GM21423 (cell line): Measurements from ENCODE around the gene NPBWR2.

Experiments used
- ATAC-seq: cut with Tn5 transposase; IDR thresholded peaks from one replicate; pipeline ENCODE4 v1.9.1; 2021; ENCODE audit warnings: mild to moderate bottlenecking, moderate library complexity; ENCODE audit not compliant: unreplicated experiment

Gene NPBWR2

DNA sequence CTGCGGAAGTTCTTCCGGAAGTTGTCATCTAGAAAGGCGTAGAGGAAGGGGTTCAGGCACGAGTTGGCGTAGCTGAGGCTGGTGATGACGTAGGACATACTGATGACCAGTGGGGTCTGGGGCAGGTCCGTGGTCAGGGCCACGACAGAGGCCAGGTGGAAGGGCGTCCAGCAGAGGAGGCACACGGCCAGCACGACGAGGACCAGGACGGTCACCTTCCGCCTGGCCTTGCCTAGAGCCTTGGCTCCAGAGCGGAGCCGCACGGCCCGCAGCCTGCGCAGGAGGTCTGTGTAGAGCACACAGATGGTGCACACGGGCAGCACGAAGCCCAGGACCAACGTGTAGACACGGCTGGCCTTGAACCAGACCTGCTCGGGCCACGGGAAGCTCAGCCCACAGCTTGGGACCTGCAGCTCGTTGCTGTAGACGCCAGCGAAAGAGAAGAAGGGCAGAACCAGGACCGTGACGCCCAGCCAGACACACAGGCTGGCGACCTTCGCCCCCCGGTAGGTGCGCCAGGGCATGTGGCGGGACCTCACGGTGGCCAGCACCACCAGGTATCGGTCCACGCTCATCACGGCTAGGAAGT, 1.4 kb downstream of the NPBWR2 start:
- ATAC-seq = no peak

DNA sequence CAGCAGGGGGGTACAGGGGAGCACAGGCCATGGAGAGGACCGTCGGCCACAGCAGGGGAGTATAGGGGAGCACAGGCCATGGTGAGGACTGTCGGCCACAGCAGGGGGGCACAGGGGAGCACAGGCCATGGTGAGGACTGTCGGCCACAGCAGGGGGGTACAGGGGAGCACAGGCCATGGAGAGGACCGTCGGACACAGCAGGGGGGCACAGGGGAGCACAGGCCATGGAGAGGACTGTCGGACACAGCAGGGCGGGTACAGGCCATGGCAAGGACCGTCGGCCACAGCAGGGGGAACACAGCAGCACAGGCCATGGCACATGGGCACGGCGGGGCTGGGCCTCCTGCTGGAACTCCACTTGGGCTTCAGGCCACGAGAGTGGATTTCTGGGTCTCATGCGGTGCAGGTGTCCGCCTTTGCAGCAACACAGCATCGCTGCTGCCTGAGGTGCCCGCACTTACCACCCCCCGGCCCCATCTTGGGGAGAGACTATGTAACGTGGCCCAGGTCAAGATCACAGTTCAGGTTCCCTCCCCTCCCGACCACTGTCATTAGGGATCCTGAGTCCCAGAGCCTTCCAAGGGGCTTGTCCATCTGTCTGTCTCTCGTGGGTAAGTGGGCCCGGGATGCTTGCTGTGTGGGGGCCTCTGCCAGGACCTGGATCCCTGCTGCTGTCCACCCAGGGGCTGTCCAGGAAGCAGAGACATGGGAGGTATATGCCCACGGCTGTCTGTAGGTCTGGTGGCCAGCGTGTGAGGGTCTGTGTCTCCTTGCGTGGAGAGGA, 2.5 kb downstream of the NPBWR2 start:
- no peak for ATAC-seq

DNA sequence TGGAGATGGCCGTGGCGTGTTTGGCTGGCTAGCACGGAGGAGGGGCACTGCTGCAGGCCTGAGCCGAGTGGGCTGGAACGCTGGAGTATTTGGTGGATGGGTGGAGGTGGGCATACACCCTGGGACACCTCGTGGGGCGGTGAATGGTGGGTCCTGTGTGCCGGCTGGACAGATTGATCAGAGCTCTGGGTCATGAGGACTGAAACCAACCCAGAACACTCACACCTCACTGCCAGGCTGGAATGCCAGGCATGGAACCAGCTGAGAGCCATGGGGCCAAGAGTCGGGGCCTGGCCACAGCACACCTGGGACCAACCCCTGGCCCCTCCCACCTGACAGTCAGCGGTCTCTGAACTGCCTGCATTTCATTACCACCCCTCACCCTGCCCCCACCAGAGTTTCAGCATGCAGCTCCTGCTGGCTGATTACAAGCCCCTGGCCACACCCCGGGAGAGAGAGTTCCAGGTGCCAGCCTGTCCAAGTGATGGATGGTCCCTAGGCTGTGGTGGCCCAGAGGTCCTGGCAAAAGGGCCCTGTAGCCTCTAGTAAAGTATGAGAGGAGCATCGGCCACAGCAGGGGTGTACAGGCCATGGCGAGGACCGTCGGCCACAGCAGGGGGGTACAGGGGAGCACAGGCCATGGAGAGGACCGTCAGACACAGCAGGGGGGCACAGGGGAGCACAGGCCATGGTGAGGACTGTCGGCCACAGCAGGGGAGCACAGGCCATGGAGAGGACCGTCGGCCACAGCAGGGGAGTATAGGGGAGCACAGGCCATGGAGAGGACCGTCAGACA, 3.3 kb downstream of the NPBWR2 start:
- ATAC-seq = no peak

DNA sequence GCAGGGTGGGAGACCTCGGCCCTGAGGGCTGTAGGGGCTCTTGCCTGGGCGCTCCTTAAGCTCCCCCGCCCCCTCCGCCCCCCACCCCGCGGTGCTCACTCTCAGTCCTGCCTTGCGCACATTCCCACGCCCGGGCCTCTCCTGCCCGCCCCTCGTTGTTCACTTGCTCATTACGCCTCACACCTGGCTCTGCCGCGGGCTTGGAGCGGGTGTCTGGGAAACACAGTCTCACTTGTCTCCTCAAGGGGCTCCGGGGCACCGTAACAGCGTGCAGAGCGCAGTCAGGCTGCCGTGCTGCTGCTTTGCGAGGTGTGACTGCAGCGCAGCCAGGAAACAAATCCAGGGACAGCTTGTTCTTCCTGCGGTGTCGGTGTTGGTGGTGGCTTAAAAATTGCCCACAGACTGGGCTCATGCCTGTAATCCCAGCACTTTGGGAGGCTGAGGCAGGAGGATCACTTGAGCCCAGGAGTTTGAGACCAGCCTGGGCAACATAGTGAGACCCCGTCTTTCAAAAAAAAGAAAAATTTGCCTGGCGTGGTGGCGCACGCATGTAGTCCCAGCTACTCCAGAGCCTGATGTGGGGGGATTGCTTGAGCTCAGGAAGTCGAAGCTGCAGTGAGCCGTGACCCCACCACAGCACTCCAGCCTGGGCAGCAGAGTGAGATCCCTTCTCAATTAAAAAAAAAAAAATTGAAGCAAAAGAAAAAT, 4.6 kb downstream of the NPBWR2 start:
- ATAC-seq = no peak

DNA sequence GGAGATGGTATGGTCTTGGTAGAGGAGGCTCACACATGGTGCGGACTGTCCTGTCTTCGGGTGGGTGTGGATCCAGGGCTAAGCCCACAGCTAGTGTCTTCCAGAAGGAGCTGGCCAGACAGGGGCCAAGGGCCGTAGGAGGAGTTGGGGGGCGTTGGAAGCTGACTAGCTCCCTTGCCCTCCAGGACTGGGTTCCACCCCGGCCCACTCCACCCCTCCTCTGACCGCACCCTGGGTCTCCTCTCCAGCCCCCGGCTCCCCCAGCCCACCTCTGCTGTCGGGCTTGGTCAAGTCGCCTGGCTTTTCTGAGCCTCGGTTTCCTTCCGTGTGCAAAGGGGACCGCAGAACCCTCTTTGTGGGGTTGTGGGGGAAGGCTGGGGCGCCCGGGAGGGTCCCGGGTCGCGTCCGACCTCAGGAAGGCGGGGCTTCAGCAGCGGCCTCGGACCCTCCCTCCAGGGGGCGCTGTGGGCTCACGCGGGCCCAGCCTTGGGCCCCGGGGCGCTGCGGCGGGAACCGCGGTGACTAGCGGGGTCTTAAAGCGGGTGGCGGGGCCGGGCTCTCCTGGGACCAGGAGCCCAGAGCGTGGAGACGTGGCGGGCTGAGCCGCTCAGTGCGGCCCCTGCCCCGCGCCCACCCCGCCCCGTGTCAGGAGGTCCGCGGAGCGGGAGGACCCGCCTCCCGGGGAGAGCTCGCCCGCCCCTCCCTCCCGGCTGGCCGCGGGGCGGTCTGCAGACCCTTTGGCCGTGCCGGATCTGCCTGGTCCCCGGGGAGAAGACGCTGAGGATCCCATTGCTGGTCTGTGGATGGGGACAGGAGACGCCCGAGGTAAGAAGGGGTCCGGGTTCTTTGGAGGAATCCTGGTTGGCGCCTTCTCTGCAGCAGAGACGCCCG, 5.4 kb downstream of the NPBWR2 start:
- no peak for ATAC-seq

DNA sequence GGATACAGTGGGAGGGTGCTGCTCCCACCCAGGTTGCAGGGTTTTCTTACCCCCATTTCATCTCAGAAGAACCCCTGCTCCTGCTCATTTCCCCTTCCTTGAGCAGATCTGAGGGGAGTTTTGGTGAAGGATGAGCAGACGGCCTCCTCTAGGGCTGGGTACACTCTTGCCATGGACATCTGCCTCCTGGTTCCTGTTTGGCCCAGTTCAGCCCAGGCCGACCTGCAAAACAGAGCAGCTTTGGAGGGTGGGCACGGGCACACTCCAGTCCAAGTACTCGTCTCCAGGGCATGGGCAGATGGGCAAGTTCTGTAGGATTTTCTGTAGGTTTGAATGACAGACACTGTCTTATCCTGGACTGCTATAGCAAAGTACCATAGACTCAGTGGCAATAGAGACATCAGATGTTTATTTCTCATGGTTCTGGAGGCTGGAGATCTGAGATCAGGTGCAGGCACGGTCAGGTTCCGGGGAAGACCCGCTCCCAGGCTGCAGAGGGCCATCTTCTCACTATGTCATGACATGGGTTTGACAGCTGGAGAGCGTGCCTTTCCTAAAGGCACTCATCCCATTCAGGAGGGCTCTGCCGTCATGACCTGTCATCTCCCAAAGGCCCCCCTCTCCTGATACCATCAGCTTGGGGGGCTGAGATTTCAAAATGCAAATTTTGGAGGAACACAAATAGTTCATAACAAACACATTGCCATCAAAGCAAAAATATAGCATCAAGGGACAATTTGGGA, 6.2 kb downstream of the NPBWR2 start:
- no peak for ATAC-seq

DNA sequence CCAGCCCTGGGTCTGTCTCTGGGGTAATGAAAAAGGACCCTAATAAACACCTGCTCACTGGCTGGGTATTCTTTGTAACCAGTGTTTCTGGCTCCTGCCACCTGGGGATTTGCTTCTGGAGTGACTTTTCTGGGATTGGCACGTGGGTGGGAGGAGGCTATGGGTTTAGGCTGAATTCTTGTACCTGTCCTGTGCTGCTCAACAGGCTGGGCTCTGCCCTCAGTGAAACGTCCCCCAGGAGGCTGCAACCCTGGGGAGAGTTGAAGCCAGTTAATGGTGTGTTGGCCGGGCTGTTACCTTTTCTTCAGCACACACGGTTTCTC, 6.8 kb downstream of the NPBWR2 start:
- ATAC-seq = no peak

DNA sequence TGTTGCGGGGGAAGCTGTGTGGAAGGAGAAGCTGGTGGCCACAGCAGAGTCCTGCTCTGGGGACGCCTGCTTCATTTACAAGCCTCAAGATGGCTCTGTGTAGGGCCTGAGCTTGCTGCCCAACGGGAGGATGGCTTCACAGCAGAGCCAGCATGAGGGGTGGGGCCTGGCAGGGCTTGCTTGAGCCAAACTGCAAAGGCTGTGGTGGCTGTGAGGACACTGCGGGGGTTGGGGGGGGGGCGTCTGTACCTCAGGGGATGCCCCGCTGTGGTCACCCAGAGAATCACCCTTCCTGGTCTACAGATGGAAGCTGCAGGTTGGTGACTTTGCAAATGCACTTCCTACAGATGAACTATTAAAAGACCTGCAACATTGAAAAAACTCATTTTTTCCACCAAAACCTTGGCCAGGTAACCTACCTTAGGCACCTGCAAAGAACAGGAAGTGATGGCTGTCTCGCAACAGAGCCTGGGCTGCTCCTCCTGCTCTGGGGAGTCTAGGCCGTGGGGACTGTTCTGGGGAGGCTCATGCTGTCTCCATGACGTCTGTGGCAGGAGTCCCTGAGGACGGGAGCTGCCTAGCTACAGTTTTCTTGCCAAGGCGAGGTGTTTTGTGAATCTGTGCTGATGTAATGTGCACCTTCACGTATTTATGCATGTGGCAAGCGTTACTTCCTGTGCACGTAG, 7.3 kb downstream of the NPBWR2 start:
- no peak for ATAC-seq

DNA sequence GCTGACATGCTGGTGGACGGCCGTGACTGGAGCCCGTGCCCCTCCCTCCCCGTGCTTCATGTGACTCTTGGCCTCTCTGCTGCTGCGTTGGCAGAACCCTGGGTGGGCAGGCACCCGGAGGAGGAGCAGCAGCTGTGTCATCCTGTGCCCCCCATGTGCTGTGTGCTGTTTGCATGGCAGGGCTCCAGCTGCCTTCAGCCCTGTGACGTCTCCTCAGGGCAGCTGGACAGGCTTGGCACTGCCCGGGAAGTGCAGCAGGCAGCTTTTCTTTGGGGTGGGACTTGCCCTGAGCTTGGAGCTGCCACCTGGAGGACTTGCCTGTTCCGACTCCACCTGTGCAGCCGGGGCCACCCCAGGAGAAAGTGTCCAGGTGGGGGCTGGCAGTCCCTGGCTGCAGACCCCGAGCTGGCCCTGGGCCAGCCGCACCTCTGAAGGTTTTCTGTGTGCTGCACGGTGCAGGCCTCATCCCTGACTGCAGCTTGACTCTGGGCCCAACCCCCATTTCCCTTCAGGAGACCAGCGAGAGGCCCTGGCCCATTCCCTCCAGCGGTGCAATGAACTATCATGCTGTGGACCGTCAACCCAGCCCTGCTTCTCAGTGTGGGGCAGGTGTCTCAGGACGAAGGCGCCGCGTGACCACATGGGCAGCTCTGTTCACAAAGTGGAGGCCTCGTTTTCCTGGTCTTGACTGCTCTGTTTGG, 8.1 kb downstream of the NPBWR2 start:
- no peak for ATAC-seq

DNA sequence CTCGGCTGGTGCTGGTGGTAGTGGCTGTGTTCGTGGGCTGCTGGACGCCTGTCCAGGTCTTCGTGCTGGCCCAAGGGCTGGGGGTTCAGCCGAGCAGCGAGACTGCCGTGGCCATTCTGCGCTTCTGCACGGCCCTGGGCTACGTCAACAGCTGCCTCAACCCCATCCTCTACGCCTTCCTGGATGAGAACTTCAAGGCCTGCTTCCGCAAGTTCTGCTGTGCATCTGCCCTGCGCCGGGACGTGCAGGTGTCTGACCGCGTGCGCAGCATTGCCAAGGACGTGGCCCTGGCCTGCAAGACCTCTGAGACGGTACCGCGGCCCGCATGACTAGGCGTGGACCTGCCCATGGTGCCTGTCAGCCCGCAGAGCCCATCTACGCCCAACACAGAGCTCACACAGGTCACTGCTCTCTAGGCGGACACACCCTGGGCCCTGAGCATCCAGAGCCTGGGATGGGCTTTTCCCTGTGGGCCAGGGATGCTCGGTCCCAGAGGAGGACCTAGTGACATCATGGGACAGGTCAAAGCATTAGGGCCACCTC, 8.8 kb downstream of the NPBWR2 start:
- no peak for ATAC-seq

DNA sequence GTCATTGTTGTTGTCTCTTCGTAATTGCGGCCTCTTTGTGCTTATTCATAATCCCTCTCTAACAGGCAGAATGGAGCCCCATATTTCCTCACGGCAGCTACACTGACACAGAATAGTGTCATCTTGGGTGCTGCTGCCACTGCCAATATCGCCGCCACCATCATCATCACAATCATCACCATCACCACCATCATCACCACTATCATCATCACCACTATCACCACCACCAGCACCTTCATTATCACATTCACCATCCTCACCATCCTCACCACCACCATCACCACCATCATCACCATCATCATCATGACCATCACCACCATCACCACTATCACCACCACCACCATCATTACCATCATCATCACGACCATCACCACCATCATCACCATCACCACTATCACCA, 10.8 kb downstream of the NPBWR2 start:
- ATAC-seq = no peak

DNA sequence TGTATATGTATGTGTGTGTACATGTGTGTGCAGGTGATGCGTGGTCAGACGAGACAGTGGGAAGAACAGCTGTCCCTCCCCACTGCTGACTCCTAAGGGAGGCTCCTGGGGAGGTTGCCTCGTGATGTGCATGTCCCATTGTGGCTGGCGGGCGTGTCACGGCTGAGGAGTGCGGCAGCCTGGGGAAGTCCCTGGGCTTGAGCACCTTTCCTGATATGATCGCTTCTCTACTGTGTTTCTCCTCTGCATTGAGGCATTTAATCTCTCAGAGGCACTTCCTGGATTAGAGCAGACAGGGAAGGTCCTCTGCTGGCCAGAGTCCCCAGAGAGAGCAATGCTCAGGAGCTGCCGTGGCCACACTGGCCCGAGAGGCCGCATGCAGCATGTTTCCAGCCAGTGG, 11.4 kb downstream of the NPBWR2 start:
- ATAC-seq = no peak

DNA sequence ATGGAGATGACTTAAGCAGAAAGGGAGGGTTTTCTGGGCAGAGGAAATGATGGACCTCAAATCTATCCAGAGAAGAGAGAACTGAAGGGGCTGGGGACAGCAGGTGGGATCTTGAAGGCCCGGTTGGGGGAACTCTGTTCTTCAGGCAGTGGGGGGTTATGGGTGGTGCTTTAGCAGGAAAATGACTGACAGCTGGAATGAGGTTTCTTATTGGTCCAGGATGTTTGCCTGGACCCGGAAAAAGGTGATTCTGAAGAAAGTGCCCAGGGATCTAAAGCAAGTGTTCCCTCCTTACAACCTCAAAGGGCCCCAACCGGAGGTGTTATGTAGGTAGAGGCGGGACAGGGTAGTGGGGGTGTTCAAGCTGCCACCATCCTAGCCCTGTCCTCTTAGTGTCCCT, 11.9 kb downstream of the NPBWR2 start:
- no peak for ATAC-seq

DNA sequence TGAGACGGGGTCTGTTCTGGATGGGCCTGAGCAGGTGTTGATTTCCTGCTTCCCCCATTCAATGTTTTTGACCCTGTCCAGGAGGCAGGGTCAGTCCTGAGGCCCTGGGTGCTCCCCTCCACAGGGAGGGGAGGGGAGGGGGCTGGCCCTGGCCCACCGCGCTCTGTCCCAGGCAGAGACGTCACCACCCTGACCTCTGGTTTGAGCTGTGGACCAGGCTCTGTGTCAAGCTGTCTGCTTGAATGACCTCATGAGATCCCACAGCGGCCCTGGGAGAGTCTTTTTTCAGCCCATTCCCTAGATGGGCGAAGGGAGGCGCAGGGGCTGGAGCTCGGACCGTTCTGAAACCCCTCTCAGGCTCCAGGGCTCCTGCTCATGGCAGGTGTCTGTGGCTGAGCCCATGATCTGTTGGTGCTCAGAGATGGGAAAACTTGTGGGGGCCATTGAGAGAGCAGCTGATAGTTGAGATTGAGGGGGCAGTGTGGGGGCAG, 14.3 kb downstream of the NPBWR2 start:
- no peak for ATAC-seq

DNA sequence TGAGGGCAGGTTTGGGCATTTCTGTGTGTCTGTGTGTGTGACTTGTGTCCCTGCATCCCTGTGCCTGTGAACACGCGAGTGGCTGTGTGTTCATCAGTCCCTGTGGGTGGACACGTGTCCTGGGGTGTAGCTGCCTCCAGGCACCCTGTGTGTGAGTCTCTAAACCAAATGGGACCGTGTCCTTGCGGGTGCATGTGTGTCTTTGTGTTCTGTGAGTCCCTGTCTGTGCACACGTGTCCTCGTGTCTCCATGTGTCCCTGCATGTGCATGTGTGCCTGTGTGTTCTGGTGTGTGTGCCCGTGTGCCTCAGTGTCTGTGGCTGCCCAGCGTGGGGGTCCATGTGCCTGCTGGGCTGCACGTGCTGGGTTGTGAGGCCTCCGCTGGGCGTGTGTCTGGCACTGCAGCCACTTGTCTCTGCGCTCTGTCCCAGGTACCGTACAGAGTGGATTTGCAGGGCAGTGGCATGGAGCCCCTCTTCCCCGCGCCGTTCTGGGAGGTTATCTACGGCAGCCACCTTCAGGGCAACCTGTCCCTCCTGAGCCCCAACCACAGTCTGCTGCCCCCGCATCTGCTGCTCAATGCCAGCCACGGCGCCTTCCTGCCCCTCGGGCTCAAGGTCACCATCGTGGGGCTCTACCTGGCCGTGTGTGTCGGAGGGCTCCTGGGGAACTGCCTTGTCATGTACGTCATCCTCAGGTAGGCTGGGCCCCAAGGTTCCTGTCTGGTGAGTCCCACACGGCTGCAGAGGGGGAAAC, 14.9 kb downstream of the NPBWR2 start:
- no peak for ATAC-seq

DNA sequence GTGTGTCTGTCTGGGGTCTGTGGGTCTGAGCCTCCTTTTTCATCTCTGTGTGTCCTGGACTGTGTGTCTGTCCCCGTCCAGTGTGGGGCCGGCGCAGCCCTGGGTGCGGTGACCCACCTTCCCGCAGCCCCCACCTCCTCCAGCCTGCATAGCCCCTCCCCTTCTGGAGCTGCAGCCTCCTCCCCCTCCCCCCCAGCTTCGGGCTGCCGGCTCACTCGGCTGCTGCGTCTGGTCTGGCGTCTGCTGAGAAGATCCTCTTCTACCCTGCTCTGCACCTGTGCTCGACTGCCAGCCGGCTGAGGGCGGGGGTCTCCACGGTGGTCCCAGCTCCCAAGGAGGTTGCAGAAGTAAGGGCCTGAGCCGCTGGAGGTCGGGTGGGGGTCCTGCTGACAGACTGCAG, 15.6 kb downstream of the NPBWR2 start:
- no peak for ATAC-seq

DNA sequence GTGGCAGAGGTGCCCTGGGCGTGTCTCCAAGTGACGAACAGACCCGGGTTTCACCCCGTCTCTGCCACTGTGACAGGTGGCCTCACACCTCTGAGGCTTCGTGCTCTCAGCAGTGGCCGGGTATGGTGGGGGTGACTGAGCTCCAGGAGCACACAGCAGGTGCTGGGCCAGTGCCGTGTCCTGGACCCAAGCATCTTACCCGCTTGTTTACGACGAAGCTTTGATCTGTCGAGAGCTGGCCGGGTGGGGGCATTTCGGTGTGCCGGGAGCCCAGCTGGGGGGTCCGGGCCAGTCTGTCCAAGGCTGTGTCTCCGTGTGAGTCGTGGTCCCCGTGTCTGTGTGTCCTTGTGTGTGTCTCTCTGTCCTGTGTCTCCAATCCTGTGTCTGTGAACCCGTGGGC, 16.0 kb downstream of the NPBWR2 start:
- no peak for ATAC-seq

DNA sequence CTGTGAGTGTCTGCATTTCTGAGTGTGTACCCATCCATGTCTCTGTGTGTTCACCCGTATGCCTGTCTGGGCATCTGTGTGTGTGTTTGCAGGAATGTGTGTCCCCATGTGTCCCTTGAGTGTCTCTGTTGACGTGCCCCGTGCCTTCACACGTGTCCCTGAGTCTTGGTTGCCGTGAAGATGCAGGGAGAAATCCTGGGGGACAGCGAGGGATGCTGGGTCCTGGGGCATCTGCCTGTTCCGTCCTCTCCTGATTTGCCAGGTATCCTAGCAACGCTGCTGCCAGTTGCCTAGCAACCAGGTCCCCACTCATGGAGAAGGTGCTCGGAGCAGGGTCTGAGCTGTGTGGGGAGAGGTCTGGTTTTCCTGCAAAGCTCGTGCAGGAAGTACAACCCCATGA, 17.2 kb downstream of the NPBWR2 start:
- no peak for ATAC-seq
